SK-N-SH treated with all-trans-retinoic acid at 6 μM for 48 hours (cell line): Measurements from ENCODE around the gene RNF169.

Source experiments
- ATAC-seq: fragments of 200-7000 bp; cut with Tn5 transposase; 3 replicates; pipeline ENCODE4 v1.9.1; 2020; ENCODE audit warnings: mild to moderate bottlenecking, moderate library complexity
- ARNTL ChIP-seq: fragments of 450-650 bp; formaldehyde crosslinking; IDR thresholded peaks from 2 replicates; pipeline ENCODE4 v1.5.0; 2020; ENCODE audit warnings: low read depth, mild to moderate bottlenecking, moderate library complexity, borderline replicate concordance
- BACH2 ChIP-seq: fragments of 250-450 bp; sonication (Bioruptor Pico); IDR thresholded peaks from 2 replicates; pipeline ENCODE4 v1.9.0; 2021; ENCODE audit warnings: mild to moderate bottlenecking, borderline replicate concordance
- CREB5 ChIP-seq: fragments of 250-450 bp; sonication (Bioruptor Pico); IDR thresholded peaks from 2 replicates; pipeline ENCODE4 v1.5.1; 2020; ENCODE audit warnings: low read depth, mild to moderate bottlenecking, moderate library complexity
- CSDC2 ChIP-seq: fragments of 250-450 bp; sonication (Bioruptor Pico); IDR thresholded peaks from 2 replicates; pipeline ENCODE4 v1.5.0; 2020; ENCODE audit warnings: mild to moderate bottlenecking, moderate library complexity
- CSRNP3 ChIP-seq: fragments of 250-450 bp; sonication (Bioruptor Pico); IDR thresholded peaks from 2 replicates; pipeline ENCODE4 v1.5.1; 2021; ENCODE audit warnings: mild to moderate bottlenecking, moderate library complexity
- GLIS3 ChIP-seq: fragments of 250-450 bp; sonication (Bioruptor Pico); IDR thresholded peaks from 2 replicates; pipeline ENCODE4 v1.5.0; 2020; ENCODE audit warnings: mild to moderate bottlenecking, moderate library complexity
- ISL1 ChIP-seq: fragments of 250-450 bp; sonication (Bioruptor Pico); IDR thresholded peaks from 2 replicates; pipeline ENCODE4 v2.1.2; 2022; ENCODE audit warnings: mild to moderate bottlenecking, moderate library complexity
- OSR1 ChIP-seq: fragments of 250-450 bp; sonication (Bioruptor Pico); IDR thresholded peaks from 2 replicates; pipeline ENCODE4 v1.8.0; 2022; ENCODE audit warnings: moderate library complexity, mild to moderate bottlenecking, inconsistent platforms
- PATZ1 ChIP-seq: fragments of 250-450 bp; sonication (Bioruptor Pico); IDR thresholded peaks from 2 replicates; pipeline ENCODE4 v1.8.0; 2020; ENCODE audit warnings: mild to moderate bottlenecking, moderate library complexity, borderline replicate concordance
- POU6F1 ChIP-seq: fragments of 250-450 bp; sonication (Bioruptor Pico); IDR thresholded peaks from 2 replicates; pipeline ENCODE4 v1.8.0; 2021; ENCODE audit warnings: low read depth, mild to moderate bottlenecking, moderate library complexity, borderline replicate concordance
- PPARA ChIP-seq: fragments of 250-450 bp; sonication (Bioruptor Pico); IDR thresholded peaks from 2 replicates; pipeline ENCODE4 v1.5.0; 2020; ENCODE audit warnings: mild to moderate bottlenecking, borderline replicate concordance
- RARB ChIP-seq: fragments of 250-450 bp; sonication (Bioruptor Pico); IDR thresholded peaks from 2 replicates; pipeline ENCODE4 v1.8.0; 2021; ENCODE audit warnings: mild to moderate bottlenecking, moderate library complexity
- SNAI2 ChIP-seq: fragments of 250-450 bp; sonication (Bioruptor Pico); IDR thresholded peaks from 2 replicates; pipeline ENCODE4 v1.5.0; 2020; ENCODE audit warnings: mild to moderate bottlenecking, moderate library complexity
- TCF4 ChIP-seq: fragments of 250-450 bp; sonication (Bioruptor Pico); IDR thresholded peaks from 2 replicates; pipeline ENCODE4 v1.8.0; 2021; ENCODE audit warnings: mild to moderate bottlenecking, moderate library complexity, borderline replicate concordance
- TOX ChIP-seq: fragments of 250-450 bp; sonication (Bioruptor Pico); IDR thresholded peaks from 2 replicates; pipeline ENCODE4 v1.8.0; 2021; ENCODE audit warnings: mild to moderate bottlenecking, moderate library complexity, borderline replicate concordance
- TSHZ2 ChIP-seq: fragments of 250-450 bp; sonication (Bioruptor Pico); IDR thresholded peaks from 2 replicates; pipeline ENCODE4 v1.5.0; 2020; ENCODE audit warnings: mild to moderate bottlenecking, moderate library complexity
- ZC3H10 ChIP-seq: fragments of 250-450 bp; sonication (Bioruptor Pico); IDR thresholded peaks from 2 replicates; pipeline ENCODE4 v1.5.1; 2021; ENCODE audit warnings: mild to moderate bottlenecking, moderate library complexity
- ZFP3 ChIP-seq: fragments of 250-450 bp; sonication (Bioruptor Pico); IDR thresholded peaks from 2 replicates; pipeline ENCODE4 v1.5.0; 2020; ENCODE audit warnings: mild to moderate bottlenecking, moderate library complexity
- ZFP30 ChIP-seq: fragments of 450-650 bp; formaldehyde crosslinking; IDR thresholded peaks from 2 replicates; pipeline ENCODE4 v1.5.0; 2022; ENCODE audit warnings: mild to moderate bottlenecking, moderate library complexity
- ZNF565 ChIP-seq: fragments of 450-650 bp; formaldehyde crosslinking; conservative IDR thresholded peaks from 2 replicates; pipeline ENCODE4 v1.5.0; 2020; ENCODE audit warnings: low read depth, mild to moderate bottlenecking, moderate library complexity
- ZNF70 ChIP-seq: fragments of 450-650 bp; formaldehyde crosslinking; IDR thresholded peaks from 2 replicates; pipeline ENCODE4 v1.5.0; 2020; ENCODE audit warnings: mild to moderate bottlenecking, moderate library complexity
- ZNF8 ChIP-seq: fragments of 450-650 bp; formaldehyde crosslinking; IDR thresholded peaks from 2 replicates; pipeline ENCODE4 v1.5.0; 2020; ENCODE audit warnings: mild to moderate bottlenecking, moderate library complexity

The RNF169 gene

GRCh38 chr11:74842967-74843366 lies 94.3 kb downstream of the RNF169 start:
- TF ChIP-seq TOX (CRISPR knock-in tag) (no peak), TCF4 (no peak), POU6F1 (CRISPR knock-in tag) (no peak), ZC3H10 (CRISPR knock-in tag) (no peak)
- peak; percentile 24; the same call in 2 of the 3 replicates for ATAC-seq

- ATAC-seq: no peak
- TF ChIP-seq OSR1 (CRISPR knock-in tag) (no peak), CSDC2 (no peak), SNAI2 (CRISPR knock-in tag) (no peak), ZFP30 (CRISPR knock-in tag) (no peak), BACH2 (CRISPR knock-in tag) (no peak), PATZ1 (CRISPR knock-in tag) (no peak), ARNTL (CRISPR knock-in tag) (no peak), ZFP3 (CRISPR knock-in tag) (no peak), TOX (CRISPR knock-in tag) (no peak), POU6F1 (CRISPR knock-in tag) (no peak), TCF4 (no peak), PPARA (no peak), ZNF8 (CRISPR knock-in tag) (no peak)
Measured at GRCh38 chr11:74844072-74844471, 95.4 kb downstream of the RNF169 start.

GRCh38 chr11:74844865-74845264 lies 96.2 kb downstream of the RNF169 start:
- ATAC-seq: no peak
- TF ChIP-seq ZFP30 (CRISPR knock-in tag) (no peak), ZNF565 (CRISPR knock-in tag) (no peak), CSRNP3 (no peak), TSHZ2 (no peak), OSR1 (CRISPR knock-in tag) (no peak), ISL1 (no peak), PATZ1 (CRISPR knock-in tag) (no peak), GLIS3 (CRISPR knock-in tag) (no peak), ZNF8 (CRISPR knock-in tag) (no peak), CSDC2 (no peak), ZNF70 (no peak), ARNTL (CRISPR knock-in tag) (no peak), SNAI2 (CRISPR knock-in tag) (no peak), RARB (no peak), ZC3H10 (CRISPR knock-in tag) (no peak), PPARA (no peak), TOX (CRISPR knock-in tag) (no peak), TCF4 (no peak), CREB5 (CRISPR knock-in tag) (no peak)
